Stimulated activated naive CD8-positive, alpha-beta T cell treated with anti-CD3 and anti-CD28 coated beads, Interleukin-15, Interleukin-2, amounts not matched to agents 100 ng/mL and 50 ng/mL, for 24 hours (primary cell): ENCODE results near the gene CUL5.
A peak's percentile ranks its signal among the peaks of the same experiment; 100 is the strongest.

ENCODE experiments used
- H3K27ac Mint-ChIP-seq: one replicate; pipeline ENCODE4 v1.8.0; 2021; ENCODE audit warnings: mild to moderate bottlenecking, mixed read lengths
- H3K27me3 Mint-ChIP-seq: one replicate; pipeline ENCODE4 v1.8.0; 2021; ENCODE audit warnings: mixed read lengths
- H3K36me3 Mint-ChIP-seq: one replicate; pipeline ENCODE4 v1.8.0; 2021; ENCODE audit warnings: low read depth, mixed read lengths
- H3K4me1 Mint-ChIP-seq: one replicate; pipeline ENCODE4 v1.8.0; 2021; ENCODE audit warnings: low read depth, mixed read lengths
- H3K4me3 Mint-ChIP-seq: one replicate; pipeline ENCODE4 v1.8.0; 2021; ENCODE audit warnings: mild to moderate bottlenecking, mixed read lengths
- H3K9me3 Mint-ChIP-seq: one replicate; pipeline ENCODE4 v1.8.0; 2021; ENCODE audit warnings: mixed read lengths

The CUL5 gene

DNA sequence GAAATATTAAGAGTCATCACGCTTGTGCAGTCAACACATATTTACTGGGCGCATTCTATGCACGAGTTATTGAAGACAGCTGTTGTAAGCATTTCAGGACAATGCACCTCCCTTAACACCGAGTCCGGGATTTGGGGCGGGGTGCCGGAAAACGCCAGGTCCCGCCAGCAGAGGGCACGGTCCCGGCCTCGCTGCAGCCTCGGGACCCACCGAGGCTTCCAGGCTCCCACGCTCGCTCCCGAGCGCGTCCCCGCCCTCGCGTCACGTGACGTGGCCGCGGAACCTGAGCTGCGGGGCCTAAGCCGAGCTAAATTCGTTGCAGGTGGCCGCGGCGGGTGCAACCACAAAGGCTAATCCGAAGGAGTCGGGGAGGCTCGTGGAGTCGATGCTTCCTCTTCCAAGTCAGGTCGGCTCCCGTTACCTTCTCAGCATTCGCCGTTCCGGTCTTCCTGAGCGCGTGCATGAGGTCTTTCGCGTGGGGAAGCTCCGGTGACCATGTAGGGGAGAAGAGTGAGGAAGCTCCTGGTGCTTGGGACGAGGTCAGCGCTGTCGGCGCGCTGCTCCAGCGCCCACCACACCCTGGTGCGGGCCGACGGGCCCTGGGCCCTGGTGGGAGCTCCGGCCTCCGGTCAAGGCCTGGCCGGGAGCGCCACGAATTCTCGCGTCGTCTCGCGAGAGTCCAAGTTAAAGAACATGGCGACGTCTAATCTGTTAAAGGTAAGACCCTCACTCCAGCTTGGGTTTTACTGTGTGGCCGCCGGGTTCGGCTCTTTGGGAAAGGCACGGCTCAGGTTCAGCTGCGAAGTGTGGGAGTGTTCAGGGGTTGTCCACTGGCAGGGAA, at the start of gene CUL5:
Gene CUL5 (plus strand): TSS at position 243 of the 841 bp plus-strand sequence. CDS start 451 bp downstream, at position 694.
- H3K4me1 Mint-ChIP-seq, result peaks cover 15% of the 10 kb centered on the region
- peak within 1 kb of the TSS; percentile 94 for H3K27ac Mint-ChIP-seq
- H3K27me3 Mint-ChIP-seq, result no peaks in the 10 kb centered on the region
- H3K4me3 Mint-ChIP-seq, result peak within 1 kb of the TSS; percentile 96
- H3K36me3 Mint-ChIP-seq, result peaks cover 7% of the 10 kb centered on the region
- H3K9me3 Mint-ChIP-seq, result no peaks in the 10 kb centered on the region

GRCh38 chr11:107961480-107961879, 47.2 kb upstream of the CUL5 start:
- Mint-ChIP-seq H3K27me3 (peaks cover 25% of the 10 kb centered on the region), H3K27ac (no peak overlapping the region), H3K9me3 (no peaks in the 10 kb centered on the region), H3K4me1 (no peaks in the 10 kb centered on the region), H3K36me3 (no peaks in the 10 kb centered on the region), H3K4me3 (no peak overlapping the region)

DNA sequence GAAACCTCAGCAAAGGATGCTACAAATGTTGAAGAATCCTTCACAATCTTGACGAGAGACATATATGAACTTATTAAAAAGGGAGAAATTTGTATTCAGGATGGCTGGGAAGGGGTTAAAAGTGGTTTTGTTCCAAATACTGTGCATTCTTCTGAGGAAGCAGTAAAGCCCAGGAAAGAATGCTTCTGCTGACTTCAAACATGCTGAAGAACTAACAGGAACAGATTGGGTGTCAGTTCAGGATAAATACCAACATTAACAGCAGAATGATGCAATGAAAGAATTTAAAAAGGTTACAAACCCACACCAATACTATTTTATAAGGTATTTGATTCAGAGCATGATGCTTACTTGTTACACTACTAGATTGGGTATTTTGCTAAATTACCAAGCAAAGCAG, 46.5 kb upstream of the CUL5 start:
- H3K27me3 Mint-ChIP-seq, result peaks cover 18% of the 10 kb centered on the region
- H3K4me3 Mint-ChIP-seq, result no peak overlapping the region
- H3K27ac Mint-ChIP-seq, result no peak overlapping the region
- H3K9me3 Mint-ChIP-seq, result no peaks in the 10 kb centered on the region
- no peaks in the 10 kb centered on the region for H3K36me3 Mint-ChIP-seq
- no peaks in the 10 kb centered on the region for H3K4me1 Mint-ChIP-seq

DNA sequence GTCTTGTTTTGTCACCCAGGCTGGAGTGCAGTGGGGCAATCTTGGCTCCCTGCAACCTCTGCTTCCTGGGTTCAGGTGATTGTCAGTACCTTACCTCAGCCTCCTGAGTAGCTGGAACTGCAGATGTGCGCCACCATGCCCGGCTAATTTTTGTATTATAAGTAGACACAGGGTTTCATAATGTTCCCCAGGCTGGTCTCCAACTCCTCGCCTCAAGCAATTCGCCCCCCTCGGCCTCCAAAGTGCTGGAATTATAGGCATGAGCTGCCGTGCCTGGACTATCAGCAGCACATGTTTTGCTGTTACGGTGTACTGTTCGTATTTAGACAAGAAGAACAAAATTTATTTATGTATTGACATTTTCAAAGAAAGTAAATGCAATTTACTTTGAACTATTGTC, 45.6 kb upstream of the CUL5 start:
- H3K27me3 Mint-ChIP-seq, result peaks cover 18% of the 10 kb centered on the region
- no peaks in the 10 kb centered on the region for H3K4me1 Mint-ChIP-seq
- H3K9me3 Mint-ChIP-seq, result no peaks in the 10 kb centered on the region
- H3K4me3 Mint-ChIP-seq, result no peak overlapping the region
- H3K27ac Mint-ChIP-seq, result no peak overlapping the region
- no peaks in the 10 kb centered on the region for H3K36me3 Mint-ChIP-seq

- Mint-ChIP-seq H3K4me1 (no peaks in the 10 kb centered on the region), H3K27me3 (peaks cover 5% of the 10 kb centered on the region), H3K36me3 (no peaks in the 10 kb centered on the region), H3K4me3 (no peak overlapping the region), H3K27ac (no peak overlapping the region), H3K9me3 (no peaks in the 10 kb centered on the region)
Observed at GRCh38 chr11:107969219-107969618, 39.5 kb upstream of the CUL5 start.

DNA sequence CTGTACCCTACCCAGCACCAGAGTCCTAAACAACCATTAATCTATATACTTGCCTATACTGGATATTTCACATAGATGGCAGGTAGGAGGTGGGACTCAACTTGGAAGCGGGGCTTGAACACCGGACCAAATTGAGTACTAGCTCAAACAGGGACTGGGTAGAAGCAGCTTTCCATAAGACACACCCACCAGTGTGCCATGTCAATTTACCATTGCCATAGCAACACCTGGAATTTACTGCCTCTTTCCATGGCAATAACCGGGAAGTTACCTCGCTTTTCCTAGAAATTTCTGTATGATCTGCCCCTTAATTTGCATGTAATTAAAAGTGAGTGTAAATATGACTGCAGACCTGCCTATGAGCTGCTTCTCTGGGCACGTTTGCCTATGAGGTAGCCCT, 38.6 kb upstream of the CUL5 start:
- H3K36me3 Mint-ChIP-seq, result no peaks in the 10 kb centered on the region
- peaks cover 5% of the 10 kb centered on the region for H3K27me3 Mint-ChIP-seq
- H3K27ac Mint-ChIP-seq, result no peak overlapping the region
- H3K4me3 Mint-ChIP-seq, result no peak overlapping the region
- H3K9me3 Mint-ChIP-seq, result no peaks in the 10 kb centered on the region
- no peaks in the 10 kb centered on the region for H3K4me1 Mint-ChIP-seq

GRCh38 chr11:107973641-107974040, 35.1 kb upstream of the CUL5 start:
- Mint-ChIP-seq H3K36me3 (no peaks in the 10 kb centered on the region), H3K27me3 (peaks cover 4% of the 10 kb centered on the region), H3K4me1 (no peaks in the 10 kb centered on the region), H3K9me3 (no peaks in the 10 kb centered on the region), H3K27ac (no peak overlapping the region), H3K4me3 (no peak overlapping the region)

DNA sequence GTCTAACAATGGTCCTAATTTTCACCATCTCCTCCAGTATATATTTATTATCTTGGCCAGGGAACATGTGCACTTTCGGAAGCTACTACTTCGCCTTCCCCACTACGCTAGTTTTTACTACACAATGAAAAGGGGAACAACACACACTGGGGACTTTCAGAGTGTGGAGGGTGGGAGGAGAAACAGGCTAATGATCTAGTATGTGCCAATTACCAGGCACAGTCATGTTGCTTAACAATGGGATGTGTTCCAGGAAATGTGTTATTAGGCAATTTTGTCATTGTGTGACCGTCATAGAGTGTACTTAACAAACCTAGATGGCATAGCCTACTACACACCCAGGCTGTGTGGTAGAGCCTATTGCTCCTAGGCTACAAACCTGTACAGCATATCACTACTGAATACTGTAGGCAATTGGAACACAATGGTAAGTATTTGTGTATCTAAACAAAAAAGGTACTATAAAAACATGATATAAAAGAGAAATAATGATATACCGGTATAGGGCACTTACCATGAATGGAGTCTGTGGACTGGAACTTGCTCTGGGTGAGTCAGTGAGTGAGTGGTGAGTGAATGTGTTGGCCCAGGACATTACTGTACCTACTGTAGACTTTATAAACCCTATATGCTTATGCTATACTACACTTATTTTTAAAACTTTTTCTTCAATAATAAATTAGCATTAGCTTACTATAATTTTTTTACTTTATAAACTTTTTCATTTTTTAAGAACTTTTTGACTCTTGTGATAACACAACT, 20.1 kb upstream of the CUL5 start:
- Mint-ChIP-seq H3K4me3 (no peak overlapping the region), H3K27me3 (peaks cover 3% of the 10 kb centered on the region), H3K9me3 (no peaks in the 10 kb centered on the region), H3K4me1 (no peaks in the 10 kb centered on the region), H3K36me3 (no peaks in the 10 kb centered on the region), H3K27ac (no peak overlapping the region)

DNA sequence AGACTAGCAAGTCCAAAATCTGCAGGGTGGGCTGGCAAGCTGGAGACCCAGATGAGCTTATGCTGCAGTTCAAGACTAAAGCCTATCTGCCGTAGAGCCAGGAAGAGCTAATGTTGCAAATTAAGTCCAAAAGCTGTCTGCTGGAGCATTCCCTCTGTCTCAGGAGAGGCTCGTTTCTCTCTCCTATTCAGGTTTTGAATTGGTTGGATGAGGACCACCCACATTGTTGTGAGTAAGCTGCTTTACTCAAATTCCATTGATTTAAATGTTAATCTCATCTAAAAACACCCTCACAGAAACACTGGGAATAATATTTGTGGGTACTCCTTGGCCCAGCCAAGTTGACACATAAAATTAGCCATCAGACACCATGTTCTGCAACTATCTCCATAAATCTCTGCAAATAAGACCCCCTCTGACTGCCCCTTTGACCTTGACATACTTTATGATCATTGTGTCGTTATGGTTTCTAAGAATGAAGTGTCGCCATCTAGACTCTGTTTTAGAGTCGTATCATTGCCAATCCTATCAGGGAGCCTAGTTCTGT, 16.8 kb upstream of the CUL5 start:
- Mint-ChIP-seq H3K27ac (no peak overlapping the region), H3K27me3 (peaks cover 9% of the 10 kb centered on the region), H3K4me3 (no peak overlapping the region), H3K9me3 (no peaks in the 10 kb centered on the region), H3K4me1 (no peaks in the 10 kb centered on the region), H3K36me3 (no peaks in the 10 kb centered on the region)

GRCh38 chr11:107996006-107996776, 12.5 kb upstream of the CUL5 start:
- H3K27me3 Mint-ChIP-seq, result peaks cover 6% of the 10 kb centered on the region
- H3K27ac Mint-ChIP-seq, result no peak overlapping the region
- no peaks in the 10 kb centered on the region for H3K9me3 Mint-ChIP-seq
- no peaks in the 10 kb centered on the region for H3K4me1 Mint-ChIP-seq
- no peaks in the 10 kb centered on the region for H3K36me3 Mint-ChIP-seq
- no peak overlapping the region for H3K4me3 Mint-ChIP-seq

DNA sequence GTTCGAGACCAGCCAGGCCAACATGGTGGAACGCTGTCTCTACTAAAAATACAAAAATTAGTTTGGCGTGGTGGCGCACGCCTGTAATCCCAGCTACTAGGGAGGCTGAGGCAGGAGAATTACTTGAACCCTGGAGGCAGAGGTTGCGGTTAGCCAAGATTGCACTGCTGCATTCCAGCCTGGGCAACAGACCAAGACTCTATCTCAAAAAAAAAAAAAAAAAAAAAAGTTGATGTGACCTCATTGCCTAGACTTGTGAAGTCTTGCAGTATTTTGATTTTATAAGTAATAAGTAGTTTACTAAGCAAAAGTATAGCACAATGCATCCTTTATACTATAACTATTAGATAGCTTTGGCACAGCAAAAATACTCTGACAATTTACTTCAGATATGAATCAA, 9.9 kb upstream of the CUL5 start:
- H3K27ac Mint-ChIP-seq, result no peak overlapping the region
- H3K4me1 Mint-ChIP-seq, result no peaks in the 10 kb centered on the region
- peaks cover 6% of the 10 kb centered on the region for H3K27me3 Mint-ChIP-seq
- H3K9me3 Mint-ChIP-seq, result no peaks in the 10 kb centered on the region
- no peak overlapping the region for H3K4me3 Mint-ChIP-seq
- no peaks in the 10 kb centered on the region for H3K36me3 Mint-ChIP-seq

- no peaks in the 10 kb centered on the region for H3K36me3 Mint-ChIP-seq
- H3K27ac Mint-ChIP-seq, result no peak overlapping the region
- H3K4me3 Mint-ChIP-seq, result no peak overlapping the region
Observed at GRCh38 chr11:107999759-108000455, 8.8 kb upstream of the CUL5 start.

GRCh38 chr11:108002476-108002875, 6.2 kb upstream of the CUL5 start:
- Mint-ChIP-seq H3K27ac (no peak overlapping the region), H3K36me3 (no peaks in the 10 kb centered on the region), H3K4me1 (no peaks in the 10 kb centered on the region)

More at GRCh38 chr11:107999759-108000455, 8.8 kb upstream of the CUL5 start:
- Mint-ChIP-seq H3K4me1 (no peaks in the 10 kb centered on the region), H3K9me3 (no peaks in the 10 kb centered on the region), H3K27me3 (peaks cover 6% of the 10 kb centered on the region)

GRCh38 chr11:108003623-108004022, 5.1 kb upstream of the CUL5 start:
- no peak overlapping the region for H3K27ac Mint-ChIP-seq
- H3K4me1 Mint-ChIP-seq, result peaks cover 7% of the 10 kb centered on the region
- H3K9me3 Mint-ChIP-seq, result no peaks in the 10 kb centered on the region
- H3K27me3 Mint-ChIP-seq, result no peaks in the 10 kb centered on the region
- H3K36me3 Mint-ChIP-seq, result no peaks in the 10 kb centered on the region
- no peak overlapping the region for H3K4me3 Mint-ChIP-seq

More at GRCh38 chr11:108002476-108002875, 6.2 kb upstream of the CUL5 start:
- Mint-ChIP-seq H3K27me3 (no peaks in the 10 kb centered on the region), H3K9me3 (no peaks in the 10 kb centered on the region), H3K4me3 (no peak overlapping the region)
